ENCODE measurements around the gene SRI. TPM values are rescaled to one million over a fixed set of nuclear protein-coding genes. Genes with fewer than 3 reads are reported as not detected.

SRI gene
- total RNA-seq, 4 donors from 2014 or later = 40.3 to 55.5 (median 47.3) TPM

DNA sequence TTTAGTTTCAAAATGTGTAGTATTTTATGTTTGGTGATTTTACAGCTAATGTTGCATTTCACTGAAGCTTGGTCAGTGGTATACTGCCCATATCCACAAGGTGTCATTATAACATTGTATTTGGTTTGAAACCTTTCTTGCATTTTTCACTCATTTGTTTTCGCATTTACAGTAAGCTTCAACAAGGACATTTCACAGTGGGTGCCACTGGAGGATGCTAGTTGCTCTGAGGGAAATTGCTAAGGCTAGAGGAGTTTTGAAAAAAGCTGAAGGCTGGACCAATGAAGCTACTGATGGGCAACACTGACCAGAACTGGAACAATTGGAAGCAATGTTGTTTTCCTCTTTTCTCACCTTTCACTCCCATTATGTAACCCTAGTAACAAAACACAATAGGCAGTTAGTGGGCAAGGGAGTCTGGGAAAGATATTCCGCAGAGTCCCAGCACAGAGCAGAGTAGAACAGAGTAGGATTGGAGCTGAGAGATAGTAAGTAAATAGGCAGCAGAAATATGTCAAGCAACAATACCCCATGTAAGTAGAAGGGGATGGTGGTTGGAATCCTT is 23.6 kb upstream of the SRI start:
- Histone ChIP-seq H3K27me3 (no peaks in the 10 kb centered on the region), H3K9me3 (no peaks in the 10 kb centered on the region), H3K36me3 (no peaks in the 10 kb centered on the region), H3K27ac (replicated peaks in 1 of 4) (no peak overlapping the region), H3K4me1 (peaks cover 0 to 4% (median 3%) of the 10 kb centered on the region in 4 donors), H3K4me3 (no peak overlapping the region)
- 27% methylated on average over 2 of the region's 2 CpGs for WGBS
- intact Hi-C loops (cut with DNase I) = loop anchor here (5.0 kb wide), 1 partner anchor 114 kb away; no protein-coding TSS in a partner anchor
- DNase-seq (ENCODE audit: extremely low spot score) = no peak
- TF ChIP-seq POLR2AphosphoS5 (IDR thresholded peaks at IDR 0.05) (no peak), POLR2A (IDR thresholded peaks at IDR 0.05; ENCODE audit: low read depth) (no peak)
- TF ChIP-seq, protein P1, sequence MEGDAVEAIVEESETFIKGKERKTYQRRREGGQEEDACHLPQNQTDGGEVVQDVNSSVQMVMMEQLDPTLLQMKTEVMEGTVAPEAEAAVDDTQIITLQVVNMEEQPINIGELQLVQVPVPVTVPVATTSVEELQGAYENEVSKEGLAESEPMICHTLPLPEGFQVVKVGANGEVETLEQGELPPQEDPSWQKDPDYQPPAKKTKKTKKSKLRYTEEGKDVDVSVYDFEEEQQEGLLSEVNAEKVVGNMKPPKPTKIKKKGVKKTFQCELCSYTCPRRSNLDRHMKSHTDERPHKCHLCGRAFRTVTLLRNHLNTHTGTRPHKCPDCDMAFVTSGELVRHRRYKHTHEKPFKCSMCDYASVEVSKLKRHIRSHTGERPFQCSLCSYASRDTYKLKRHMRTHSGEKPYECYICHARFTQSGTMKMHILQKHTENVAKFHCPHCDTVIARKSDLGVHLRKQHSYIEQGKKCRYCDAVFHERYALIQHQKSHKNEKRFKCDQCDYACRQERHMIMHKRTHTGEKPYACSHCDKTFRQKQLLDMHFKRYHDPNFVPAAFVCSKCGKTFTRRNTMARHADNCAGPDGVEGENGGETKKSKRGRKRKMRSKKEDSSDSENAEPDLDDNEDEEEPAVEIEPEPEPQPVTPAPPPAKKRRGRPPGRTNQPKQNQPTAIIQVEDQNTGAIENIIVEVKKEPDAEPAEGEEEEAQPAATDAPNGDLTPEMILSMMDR (IDR thresholded peaks at IDR 0.05) = peak; percentile 57 to 71 (median 64)

DNA sequence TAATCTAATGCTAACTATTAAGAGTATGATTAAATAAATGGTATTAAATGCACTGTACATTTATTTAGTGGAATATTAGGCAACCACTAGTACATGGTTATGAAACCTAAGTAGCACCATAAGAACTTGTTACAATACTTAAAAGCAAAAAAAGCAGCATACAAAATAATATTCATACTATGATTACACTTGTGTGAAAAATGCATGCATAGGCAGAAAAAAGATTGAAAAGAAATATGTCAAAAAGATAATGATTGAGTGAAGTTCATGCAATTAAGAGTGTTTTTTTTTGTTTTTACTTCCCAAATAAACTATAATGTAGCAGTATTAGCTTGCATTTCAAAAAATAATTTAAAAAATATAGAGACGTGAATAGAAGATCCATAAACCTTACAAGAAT is 20.0 kb upstream of the SRI start:
- Histone ChIP-seq H3K4me3 (no peak overlapping the region), H3K4me1 (peaks cover 0 to 4% (median 3%) of the 10 kb centered on the region in 4 donors), H3K36me3 (no peaks in the 10 kb centered on the region), H3K27me3 (no peaks in the 10 kb centered on the region), H3K9me3 (no peaks in the 10 kb centered on the region), H3K27ac (replicated peaks in 1 of 4) (no peak overlapping the region)
- no peak for TF ChIP-seq EP300 (IDR thresholded peaks at IDR 0.05)
- no peak for TF ChIP-seq POLR2A (IDR thresholded peaks at IDR 0.05; ENCODE audit: low read depth)
- TF ChIP-seq POLR2AphosphoS5 (IDR thresholded peaks at IDR 0.05) = no peak
- TF ChIP-seq, protein P1 (IDR thresholded peaks at IDR 0.05) = no peak
- no peak for DNase-seq (ENCODE audit: extremely low spot score)
- intact Hi-C loops (cut with DNase I) = loop anchor here (5.0 kb wide), 1 partner anchor 117 kb away; no protein-coding TSS in a partner anchor
- 87% methylated on average over 1 of the region's 1 CpG for WGBS

DNA sequence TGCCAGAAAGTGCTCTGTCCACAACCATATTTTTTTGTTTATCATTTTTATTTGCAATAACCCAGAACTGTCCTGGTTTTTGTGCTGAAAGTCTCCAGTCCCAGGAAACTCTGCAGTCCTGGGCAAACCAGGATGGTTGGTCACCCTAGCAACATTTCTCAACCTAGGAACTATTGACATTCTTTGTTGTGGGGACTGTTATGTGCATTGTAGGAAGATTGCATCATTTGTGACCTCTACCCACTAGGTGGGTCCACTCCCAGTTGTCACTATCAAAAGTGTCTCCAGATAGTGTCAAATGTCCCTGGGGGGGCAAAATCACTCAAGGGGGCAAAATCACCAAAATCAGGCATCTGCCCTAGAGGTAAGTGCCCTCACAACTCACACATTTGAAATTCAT is 14.0 kb upstream of the SRI start:
- TF ChIP-seq, protein P1 (IDR thresholded peaks at IDR 0.05) = no peak
- TF ChIP-seq EP300 (IDR thresholded peaks at IDR 0.05) = no peak
- no peak for TF ChIP-seq POLR2A (IDR thresholded peaks at IDR 0.05; ENCODE audit: low read depth)
- TF ChIP-seq POLR2AphosphoS5 (IDR thresholded peaks at IDR 0.05) = no peak

DNA sequence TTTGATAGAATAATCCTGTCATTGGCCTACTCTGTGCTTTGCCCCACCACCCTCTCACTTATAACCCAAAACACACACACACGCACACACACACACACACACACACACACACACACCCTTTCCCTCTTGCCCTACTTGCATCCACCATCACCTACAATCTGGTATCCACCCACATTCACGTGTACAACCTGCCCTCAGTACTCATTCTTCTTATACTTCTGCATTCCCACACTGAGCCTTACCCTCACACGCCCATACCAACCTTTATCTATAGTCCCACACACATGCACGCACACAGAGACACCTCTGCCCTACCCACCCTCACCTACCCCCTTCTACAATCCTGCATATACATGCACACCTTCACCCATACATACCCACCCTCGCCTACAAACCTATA is 10.8 kb upstream of the SRI start:
- TF ChIP-seq, protein P1 (IDR thresholded peaks at IDR 0.05) = no peak
- TF ChIP-seq EP300 (IDR thresholded peaks at IDR 0.05) = no peak
- TF ChIP-seq POLR2A (IDR thresholded peaks at IDR 0.05; ENCODE audit: low read depth) = no peak
- TF ChIP-seq POLR2AphosphoS5 (IDR thresholded peaks at IDR 0.05) = no peak
- WGBS = 85% methylated on average over 5 of the region's 5 CpGs
- H3K27ac ChIP-seq (replicated peaks in 1 of 4) = no peak overlapping the region
- H3K9me3 ChIP-seq = peaks cover 0 to 6% (median 0%) of the 10 kb centered on the region in 4 donors
- DNase-seq (ENCODE audit: extremely low spot score) = no peak
- H3K4me3 ChIP-seq = no peak overlapping the region
- H3K36me3 ChIP-seq = no peaks in the 10 kb centered on the region
- H3K4me1 ChIP-seq = no peaks in the 10 kb centered on the region
- no peaks in the 10 kb centered on the region for H3K27me3 ChIP-seq
- intact Hi-C loops (cut with DNase I) = no loop called here

More for the DNA sequence above, 14.0 kb upstream of the SRI start:
- Histone ChIP-seq H3K27me3 (no peaks in the 10 kb centered on the region), H3K27ac (replicated peaks in 1 of 4) (no peak overlapping the region), H3K36me3 (no peaks in the 10 kb centered on the region), H3K9me3 (no peaks in the 10 kb centered on the region), H3K4me3 (no peak overlapping the region), H3K4me1 (no peaks in the 10 kb centered on the region)
- DNase-seq (ENCODE audit: extremely low spot score) = no peak
- intact Hi-C loops (cut with DNase I) = no loop called here

Measured in esophagus muscularis mucosa (tissue), 4 donors.